ENCODE results near the gene SLC2A4RG. TPM values are rescaled to one million over a fixed set of nuclear protein-coding genes. Genes with fewer than 3 reads are reported as not detected.
A peak's percentile ranks its signal among the peaks of the same experiment; 100 is the strongest.

The SLC2A4RG gene
- total and polyA plus RNA-seq, 2 of the 4 experiments (the other 2 are of a cell fraction), result 5.0 to 50.3 TPM

DNA sequence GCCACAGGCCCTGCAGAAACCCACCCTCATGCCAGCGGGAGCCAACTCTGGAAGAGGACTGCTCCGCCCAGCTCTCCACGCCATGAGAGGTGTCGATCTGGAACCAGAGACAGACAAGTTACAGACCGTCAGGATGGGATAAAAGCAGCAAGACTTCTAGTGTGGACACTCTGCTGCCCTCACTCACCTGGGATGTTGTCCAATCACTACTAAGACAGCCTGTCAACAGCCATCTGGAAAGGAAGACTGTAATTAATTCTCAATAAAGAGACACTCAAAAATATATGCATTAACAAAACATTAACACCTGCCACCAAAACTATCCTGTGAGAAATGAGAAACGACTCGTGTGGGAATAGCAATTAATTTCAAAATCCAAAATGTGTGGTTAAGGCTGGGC, 28.3 kb downstream of the SLC2A4RG start:
- H3K9me1 ChIP-seq (ENCODE audit: insufficient read depth, low read length), result peaks cover 3% of the 10 kb centered on the region; the same call in 1 of the 2 replicates
- no peak overlapping the region for H2BK5ac ChIP-seq (ENCODE audit: low read depth, low read length, poor library complexity, severe bottlenecking)
- TF ChIP-seq, protein P1, sequence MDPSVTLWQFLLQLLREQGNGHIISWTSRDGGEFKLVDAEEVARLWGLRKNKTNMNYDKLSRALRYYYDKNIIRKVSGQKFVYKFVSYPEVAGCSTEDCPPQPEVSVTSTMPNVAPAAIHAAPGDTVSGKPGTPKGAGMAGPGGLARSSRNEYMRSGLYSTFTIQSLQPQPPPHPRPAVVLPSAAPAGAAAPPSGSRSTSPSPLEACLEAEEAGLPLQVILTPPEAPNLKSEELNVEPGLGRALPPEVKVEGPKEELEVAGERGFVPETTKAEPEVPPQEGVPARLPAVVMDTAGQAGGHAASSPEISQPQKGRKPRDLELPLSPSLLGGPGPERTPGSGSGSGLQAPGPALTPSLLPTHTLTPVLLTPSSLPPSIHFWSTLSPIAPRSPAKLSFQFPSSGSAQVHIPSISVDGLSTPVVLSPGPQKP (IDR thresholded peaks at IDR 0.05; ENCODE audit: borderline replicate concordance, low read depth, low read length), result no peak
- TF ChIP-seq NFE2L2 (IDR thresholded peaks at IDR 0.05; ENCODE audit: low read depth, low read length) (no peak), POLR2A (IDR thresholded peaks at IDR 0.05; ENCODE audit: low read depth, low read length) (no peak), CEBPB (IDR thresholded peaks at IDR 0.05; ENCODE audit: low read depth, low read length) (no peak)
- ATAC-seq (ENCODE audit: low read depth) (no peak), DNase-seq (no peak)
- H2AFZ ChIP-seq (replicated peaks; ENCODE audit: low read length, poor library complexity), result no peak overlapping the region
- no TSS peak for BruUV-seq (replicated peaks)
- H3K14ac ChIP-seq (replicated peaks; ENCODE audit: low read depth, low read length), result no peak overlapping the region
- H3K23ac ChIP-seq (ENCODE audit: low read depth, low read length), result no peak overlapping the region
- no peaks in the 10 kb centered on the region for H4K20me1 ChIP-seq (ENCODE audit: insufficient read depth, low read length)
- no peak overlapping the region for H2BK15ac ChIP-seq (ENCODE audit: low read depth, low read length)
- H3K9me3 ChIP-seq (ENCODE audit: control insufficient read depth, insufficient read depth, low read length), result no peaks in the 10 kb centered on the region
- in situ Hi-C loops (cut with MboI; ENCODE audit: low sequenced_read_pairs) (no loop called here), dilution Hi-C loops (cut with HindIII; ENCODE audit: low sequenced_read_pairs, unreplicated experiment) (no loop called here), intact Hi-C loops (cut with micrococcal nuclease) (no loop called here)
- H3K4me3 ChIP-seq (ENCODE audit: insufficient read depth, low read depth, low read length), result no peak overlapping the region
- POLR2A ChIA-PET (ENCODE audit: unreplicated experiment), result no interaction called here
- no peaks in the 10 kb centered on the region for H3K4me1 ChIP-seq (ENCODE audit: control insufficient read depth, insufficient read depth, low read length)
- H3K56ac ChIP-seq (ENCODE audit: extremely low read depth, insufficient read depth, low read length), result no peak overlapping the region
- H3K4ac ChIP-seq (ENCODE audit: low read depth, low read length), result no peak overlapping the region
- 95% methylated on average over 4 of the region's 7 CpGs; no CpG with 5 or more reads in 1 of the 2 experiments for WGBS, 2 experiments (ENCODE audit: extremely low coverage in 2 of 2, insufficient read length in 1 of 2)
- no peak overlapping the region for H2AK5ac ChIP-seq (ENCODE audit: low read depth, low read length)
- H3K27me3 ChIP-seq (ENCODE audit: control insufficient read depth, insufficient read depth, low read length), result no peaks in the 10 kb centered on the region
- no peak overlapping the region for H2BK120ac ChIP-seq (ENCODE audit: low read depth, low read length)
- H3K36me3 ChIP-seq (ENCODE audit: control insufficient read depth, insufficient read depth, low read length), result peaks cover 30% of the 10 kb centered on the region; the same call in 1 of the 2 replicates
- H3K9ac ChIP-seq (ENCODE audit: low read depth, low read length), result no peak overlapping the region
- H3K27ac ChIP-seq (ENCODE audit: insufficient read depth, low read length), result no peak overlapping the region
- no peak overlapping the region for H2BK20ac ChIP-seq (ENCODE audit: low read depth, low read length)
- H4K91ac ChIP-seq (ENCODE audit: insufficient read depth, low read depth, low read length), result no peak overlapping the region
- peak overlapping the region; percentile 19 for H2AK9ac ChIP-seq (replicated peaks; ENCODE audit: low read depth, low read length, poor library complexity)
- CTCF ChIA-PET, result no interaction called here
- H4K5ac ChIP-seq (ENCODE audit: low read depth, low read length), result no peak overlapping the region
- H3K4me2 ChIP-seq (ENCODE audit: low read depth, low read length), result no peak overlapping the region
- peaks cover 7 to 22% of the 10 kb centered on the region in 2 experiments; a peak in 3 of 4 replicates for H3K79me1 ChIP-seq (ENCODE audit: low read depth in 1 of 2, low read length in 2 of 2)
- H3K18ac ChIP-seq (ENCODE audit: low read depth, low read length), result no peak overlapping the region
- H4K8ac ChIP-seq (ENCODE audit: low read depth in 2 of 2, low read length in 2 of 2), result no peak overlapping the region

Measured in IMR-90 (cell line).